HepG2 (cell line): Measurements from ENCODE around the gene SNPH. TPM values are rescaled to one million over a fixed set of nuclear protein-coding genes. Genes with fewer than 3 reads are reported as not detected.
A peak's percentile ranks its signal among the peaks of the same experiment; 100 is the strongest.

ENCODE experiments used
- ATAC-seq: fragments of 200-7000 bp; cut with Tn5 transposase; 3 replicates; pipeline ENCODE4 v1.9.1; 2020; ENCODE audit warnings: mild to moderate bottlenecking, moderate library complexity
- BruUV-seq: library from RNA; stranded (reverse); fragments of 400-500 nt; replicated peaks from 2 replicates; lab custom pipeline; 2021; lab: Mats Ljungman, UMichigan
- CTCF ChIA-PET: fragments of 300-600 bp; formaldehyde crosslinking; extraction: SDS; loops from one replicate; lab custom pipeline; 2021; ENCODE audit warnings: low total read pairs, inconsistent platforms, low intra/inter-chr PET ratio; lab: Yijun Ruan, JAX
- POLR2A ChIA-PET: fragments of 350-600 bp; sonication (Branson Sonifier 250); formaldehyde crosslinking; loops from one replicate; lab custom pipeline; 2020; ENCODE audit warnings: antibody characterized with exemption, inconsistent platforms; lab: Yijun Ruan, JAX
- DNase-seq: peaks from one replicate; pipeline ENCODE4 v3.0.0-alpha.2; 2015; ENCODE audit warnings: low spot score
- FAIRE-seq: peaks from 3 replicates; lab custom pipeline; 2011; peaks lifted over from hg19 to GRCh38; lab: Jason Lieb, UNC
- H2AFZ ChIP-seq: one replicate; pipeline ENCODE4 v1.6.1; 2011; ENCODE audit warnings: low read length, inconsistent platforms
- H3K27ac ChIP-seq: fragments of 300-600 bp; 3 replicates; pipeline ENCODE4 v1.8.0; 2011; ENCODE audit warnings: mixed run types, mild to moderate bottlenecking, mixed read lengths, low read length, inconsistent platforms; ENCODE audit not compliant: insufficient read depth; ENCODE audit errors: extremely low read length
- H3K27me3 ChIP-seq, 2 experiments: fragments of 200-600 bp in 1 of 2; 2 replicates in 1 of 2; 3 replicates in 1 of 2; pipeline versions ENCODE4 v1.6.0 to v1.8.0; 2011; ENCODE audit warnings: low read length in 2 of 2, mild to moderate bottlenecking in 2 of 2, moderate library complexity in 2 of 2, inconsistent platforms in 1 of 2; ENCODE audit not compliant: insufficient read depth in 2 of 2, control insufficient read depth in 1 of 2
- H3K36me3 ChIP-seq, 2 experiments: fragments of 200-600 bp in 1 of 2; replicated peaks in 1 of 2; 2 replicates in 1 of 2; 3 replicates in 1 of 2; pipeline versions ENCODE4 v1.5.1 to v1.8.0; 2011; ENCODE audit warnings: low read length in 2 of 2, inconsistent platforms in 1 of 2; ENCODE audit not compliant: insufficient read depth in 2 of 2, control insufficient read depth in 1 of 2
- H3K4me1 ChIP-seq: 2 replicates; pipeline ENCODE4 v1.5.1; 2012; ENCODE audit warnings: low read length, inconsistent platforms; ENCODE audit not compliant: insufficient read depth
- H3K4me2 ChIP-seq: 2 replicates; pipeline ENCODE4 v1.6.0; 2011; ENCODE audit warnings: low read depth, low read length, inconsistent platforms
- H3K4me3 ChIP-seq, 3 experiments: fragments of 200-600 bp in 1 of 3; sonication (generic), shearing (Covaris generic) in 1 of 3; replicated peaks in 1 of 3; 2 replicates each; pipeline ENCODE4 v1.5.1; 2011 to 2016; ENCODE audit warnings: low read length in 3 of 3, inconsistent platforms in 2 of 3, low read depth in 2 of 3, mild to moderate bottlenecking in 2 of 3, control low read depth in 1 of 3, mixed read lengths in 1 of 3; ENCODE audit not compliant: insufficient read depth in 1 of 3
- H3K79me2 ChIP-seq: one replicate; pipeline ENCODE4 v1.6.1; 2011; ENCODE audit warnings: low read length, inconsistent platforms; ENCODE audit not compliant: insufficient read depth
- H3K9ac ChIP-seq: 2 replicates; pipeline ENCODE4 v1.6.0; 2011; ENCODE audit warnings: mild to moderate bottlenecking, low read depth, low read length, inconsistent platforms; ENCODE audit not compliant: insufficient read depth
- H3K9me3 ChIP-seq: 2 replicates; pipeline ENCODE4 v1.5.1; 2012; ENCODE audit warnings: mild to moderate bottlenecking, low read length
- H4K20me1 ChIP-seq: 2 replicates; pipeline ENCODE4 v1.6.0; 2011; ENCODE audit warnings: inconsistent platforms, mild to moderate bottlenecking, low read length, moderate library complexity; ENCODE audit not compliant: insufficient read depth
- ATF2 ChIP-seq: sonication (generic); formaldehyde crosslinking; IDR thresholded peaks from 2 replicates; pipeline ENCODE4 v1.4.0; 2020; ENCODE audit warnings: missing genetic modification reagents
- DMTF1 ChIP-seq: sonication (generic); formaldehyde crosslinking; IDR thresholded peaks from 2 replicates; pipeline ENCODE4 v1.4.0; 2020; ENCODE audit warnings: mild to moderate bottlenecking, missing genetic modification reagents
- DNMT1 ChIP-seq: sonication (generic); formaldehyde crosslinking; IDR thresholded peaks from 2 replicates; pipeline ENCODE4 v1.5.1; 2020; ENCODE audit warnings: mild to moderate bottlenecking, missing genetic modification reagents
- HNRNPK ChIP-seq: fragments of 200-400 bp; formaldehyde crosslinking; IDR thresholded peaks from 2 replicates; pipeline ENCODE4 v1.6.1; 2018; ENCODE audit warnings: low read length, low read depth, moderate library complexity, mild to moderate bottlenecking; ENCODE audit not compliant: poor library complexity, severe bottlenecking
- HOXA5 ChIP-seq: sonication (generic); formaldehyde crosslinking; IDR thresholded peaks from 2 replicates; pipeline ENCODE4 v1.4.0; 2020; ENCODE audit warnings: missing genetic modification reagents
- JARID2 ChIP-seq: sonication (generic); formaldehyde crosslinking; IDR thresholded peaks from 2 replicates; pipeline ENCODE4 v1.8.1; 2023; ENCODE audit warnings: missing genetic modification reagents, inconsistent platforms; ENCODE audit not compliant: insufficient replicate concordance
- KLF6 ChIP-seq: IDR thresholded peaks from 2 replicates; pipeline ENCODE4 v1.8.0; 2016; ENCODE audit warnings: missing biosample characterization, missing genetic modification reagents
- LBX2 ChIP-seq: sonication (generic); formaldehyde crosslinking; IDR thresholded peaks from 2 replicates; pipeline ENCODE4 v1.5.0; 2020; ENCODE audit warnings: missing genetic modification reagents, mild to moderate bottlenecking, borderline replicate concordance
- SALL1 ChIP-seq: sonication (generic); formaldehyde crosslinking; IDR thresholded peaks from 2 replicates; pipeline ENCODE4 v1.8.0; 2022; ENCODE audit warnings: mild to moderate bottlenecking, missing genetic modification reagents
- SKIL ChIP-seq: sonication (generic); formaldehyde crosslinking; IDR thresholded peaks from 2 replicates; pipeline ENCODE4 v1.8.0; 2022; ENCODE audit warnings: missing genetic modification reagents, mild to moderate bottlenecking, moderate library complexity, borderline replicate concordance
- TOPORS ChIP-seq: sonication (generic); formaldehyde crosslinking; IDR thresholded peaks from 2 replicates; pipeline ENCODE4 v1.8.0; 2023; ENCODE audit warnings: mild to moderate bottlenecking, missing genetic modification reagents
- TSC22D2 ChIP-seq: sonication (generic); formaldehyde crosslinking; IDR thresholded peaks from 2 replicates; pipeline ENCODE4 v1.5.1; 2020; ENCODE audit warnings: missing genetic modification reagents, mild to moderate bottlenecking, borderline replicate concordance
- ZNF430 ChIP-seq: sonication (generic); formaldehyde crosslinking; IDR thresholded peaks from 2 replicates; pipeline ENCODE4 v1.9.0; 2021; ENCODE audit warnings: mild to moderate bottlenecking, missing genetic modification reagents
- ZNF567 ChIP-seq: sonication (generic); formaldehyde crosslinking; IDR thresholded peaks from 2 replicates; pipeline ENCODE4 v1.8.1; 2023; ENCODE audit warnings: mild to moderate bottlenecking, missing genetic modification reagents, borderline replicate concordance
- ZNF788 ChIP-seq: sonication (generic); formaldehyde crosslinking; IDR thresholded peaks from 2 replicates; pipeline ENCODE4 v1.5.0; 2020; ENCODE audit warnings: mild to moderate bottlenecking, missing genetic modification reagents, borderline replicate concordance
- WGBS: methylation state at CpG from one replicate; pipeline ENCODE4 v1.1.6; 2017; ENCODE audit warnings: low lambda C conversion rate; 5-methylcytosine and 5-hydroxymethylcytosine counted together
- in situ Hi-C: cut with HindIII; loops from 2 replicates; pipeline ENCODE4 v1.10.0; 2017; ENCODE audit warnings: low pct_unique_long_range_greater_than_20kb; ENCODE audit not compliant: extremely low pct_ligation_motif_present
- intact Hi-C: fragments of 100-400 bp; cut with micrococcal nuclease; formaldehyde crosslinking; loops from one replicate; pipeline ENCODE4 v1.10.0; 2022; ENCODE audit not compliant: unreplicated experiment
- polyA plus RNA-seq, 8 experiments: library from polyadenylated mRNA; depleted of rRNA in 3 of 8; stranded (reverse) in 7 of 8; unstranded in 1 of 8; fragments of >200 nt; fragmentation: Illumina TruSeq in 4 of 8; extraction: Trizol in 4 of 8; gene quantifications; 2 replicates each; pipeline versions ENCODE4 v1.2.1 to v1.2.3, GENCODE V29; 2011 to 2016; ENCODE audit warnings: low read depth in 4 of 8, missing spikeins in 1 of 8, mixed read lengths in 1 of 8; ENCODE audit not compliant: insufficient read depth in 1 of 8
- total RNA-seq, 5 experiments: library from RNA; depleted of rRNA; stranded (reverse); fragments of >200 nt; fragmentation: Illumina TruSeq; extraction: Trizol; gene quantifications; 2 replicates each; pipeline ENCODE4 v1.2.3, GENCODE V29; 2016; ENCODE audit warnings: low read depth in 1 of 5

The SNPH gene
- total and polyA plus RNA-seq, 2 of the 13 experiments (the other 11 are each of a cell fraction or from before 2014, with no cell fraction given) = 0.09 TPM; not detected in 1

- no peak for TF ChIP-seq ATF2
- peak; percentile 54; the same call in 1 of the 2 replicates for TF ChIP-seq ZNF567 (CRISPR knock-in tag)
- no peak for TF ChIP-seq DMTF1 (CRISPR knock-in tag)
- 0 out of 2 replicates have a peak, but pooled peaks have one; percentile 39 for TF ChIP-seq TOPORS (CRISPR knock-in tag)
- peak; percentile 7; the same call in 1 of the 2 replicates for TF ChIP-seq SALL1
- no peak for TF ChIP-seq JARID2
These were observed 60.2 kb downstream of the SNPH start (continued) for GRCh38 chr20:1326031-1326930.

- BruUV-seq = no TSS peak
- Histone ChIP-seq H3K4me2 (peak overlapping the region; percentile 98), H4K20me1 (peaks cover 18% of the 10 kb centered on the region; the same call in 1 of the 2 replicates), H3K4me3 (peak overlapping the region in 2 of 3 experiments; percentile 3 to 43; a peak in 4 of 6 replicates), H3K36me3 (peaks cover 1 to 2% of the 10 kb centered on the region in 2 experiments; a peak in 2 of 5 replicates), H3K9me3 (no peaks in the 10 kb centered on the region), H3K27ac (peak overlapping the region; percentile 98), H2AFZ (no peak overlapping the region), H3K4me1 (peaks cover 60% of the 10 kb centered on the region), H3K79me2 (peaks cover 50% of the 10 kb centered on the region), H3K27me3 (no peaks in the 10 kb centered on the region; a peak in 1 of 5 replicates), H3K9ac (peak overlapping the region; percentile 100; the same call in 1 of the 2 replicates)
- ChIA-PET CTCF (no interaction called here), POLR2A (interaction anchor here (0.9 to 3.4 kb wide), 8 partner anchors 9 to 141 kb away, joined by 3 to 15 read pairs (median 5); partner anchors contain the start of gene FKBP1A)
- intact Hi-C loops = loop anchor here (5.0 kb wide), 1 partner anchor 35 kb away; no protein-coding TSS in a partner anchor
- DNase-seq (no peak), ATAC-seq (peak; percentile 21), FAIRE-seq (peak; percentile 43)
- in situ Hi-C loops = no loop called here
- WGBS = 73% methylated on average over 8 of the region's 8 CpGs
- TF ChIP-seq DNMT1 (CRISPR knock-in tag) = no peak
- TF ChIP-seq HOXA5 (CRISPR knock-in tag) = no peak
- no peak for TF ChIP-seq ZNF788 (CRISPR knock-in tag)
- no peak for TF ChIP-seq KLF6 (CRISPR knock-in tag)
- no peak for TF ChIP-seq TSC22D2 (CRISPR knock-in tag)
- TF ChIP-seq ZNF430 (CRISPR knock-in tag) = no peak
- TF ChIP-seq HNRNPK = no peak
- no peak for TF ChIP-seq LBX2
- no peak for TF ChIP-seq SKIL
These were observed 61.2 kb downstream of the SNPH start for GRCh38 chr20:1327241-1327653.
